Right atrium auricular region (tissue), 2 donors: Measurements from ENCODE around the gene WDR88. TPM values are rescaled to one million over a fixed set of nuclear protein-coding genes. Genes with fewer than 3 reads are reported as not detected.

Experiments used
- DNase-seq: peaks from one replicate; pipeline ENCODE4 v3.0.0-alpha.2; 2019; ENCODE audit warnings: low spot score
- H3K27ac ChIP-seq, 2 donors: fragments of 200-600 bp; sonication (generic); 1 replicate in 1 of 2; 2 replicates in 1 of 2; pipeline ENCODE4 v1.5.1; 2016 to 2019
- H3K27me3 ChIP-seq, 2 donors: fragments of 200-600 bp; sonication (generic); one replicate each; pipeline versions ENCODE4 v1.5.1 to v1.6.0; 2017 to 2019
- H3K36me3 ChIP-seq: fragments of 200-600 bp; sonication (generic); one replicate; pipeline ENCODE4 v1.5.1; 2016
- H3K4me1 ChIP-seq, 2 donors: fragments of 200-600 bp; sonication (generic); one replicate each; pipeline versions ENCODE4 v1.5.1 to v1.6.0; 2017 to 2019
- H3K4me3 ChIP-seq, 2 donors: fragments of 200-600 bp; sonication (generic); 1 replicate in 1 of 2; 2 replicates in 1 of 2; pipeline ENCODE4 v1.5.1; 2017 to 2019; ENCODE audit warnings: mild to moderate bottlenecking in 1 of 2, moderate library complexity in 1 of 2
- H3K9me3 ChIP-seq, 2 donors: fragments of 200-600 bp; sonication (generic); one replicate each; pipeline ENCODE4 v1.5.1; 2019
- CTCF ChIP-seq, 2 donors: fragments of 200-600 bp; sonication (generic); IDR thresholded peaks; one replicate each; pipeline ENCODE4 v1.5.1; 2019; ENCODE audit warnings: antibody characterized with exemption in 2 of 2
- total RNA-seq, 2 donors: library from RNA; depleted of rRNA; stranded (reverse); fragments of >200 nt; gene quantifications; one replicate each; pipeline ENCODE4 v1.1.0, GENCODE V29; 2016

Gene WDR88
- total RNA-seq, 2 donors from 2014 or later = not detected

GRCh38 chr19:33197591-33198000, 65.7 kb downstream of the WDR88 start:
- H3K27ac ChIP-seq = no peak overlapping the region
- no peak for TF ChIP-seq CTCF (IDR thresholded peaks at IDR 0.05)
- no peaks in the 10 kb centered on the region for H3K36me3 ChIP-seq
- peaks cover 0 to 12% of the 10 kb centered on the region in 2 donors for H3K4me1 ChIP-seq
- no peaks in the 10 kb centered on the region for H3K9me3 ChIP-seq
- DNase-seq = no peak
- no peaks in the 10 kb centered on the region for H3K27me3 ChIP-seq
- no peak overlapping the region for H3K4me3 ChIP-seq

GRCh38 chr19:33198169-33198568, 66.3 kb downstream of the WDR88 start:
- no peaks in the 10 kb centered on the region for H3K36me3 ChIP-seq
- DNase-seq = no peak

GRCh38 chr19:33199441-33200265, 67.7 kb downstream of the WDR88 start:
- peaks cover 4% of the 10 kb centered on the region for H3K36me3 ChIP-seq
- H3K27ac ChIP-seq = no peak overlapping the region
- no peaks in the 10 kb centered on the region for H3K27me3 ChIP-seq
- H3K4me3 ChIP-seq = no peak overlapping the region
- no peak for DNase-seq
- H3K9me3 ChIP-seq = no peaks in the 10 kb centered on the region
- H3K4me1 ChIP-seq = peaks cover 0 to 12% of the 10 kb centered on the region in 2 donors
- TF ChIP-seq CTCF (IDR thresholded peaks at IDR 0.05) = no peak

More at GRCh38 chr19:33198169-33198568, 66.3 kb downstream of the WDR88 start:
- Histone ChIP-seq H3K9me3 (no peaks in the 10 kb centered on the region), H3K4me3 (no peak overlapping the region), H3K27ac (no peak overlapping the region), H3K27me3 (no peaks in the 10 kb centered on the region), H3K4me1 (peaks cover 0 to 12% of the 10 kb centered on the region in 2 donors)
- TF ChIP-seq CTCF (IDR thresholded peaks at IDR 0.05) = no peak

GRCh38 chr19:33201473-33201872, 69.6 kb downstream of the WDR88 start:
- peaks cover 7% of the 10 kb centered on the region for H3K36me3 ChIP-seq
- no peak for TF ChIP-seq CTCF (IDR thresholded peaks at IDR 0.05)
- no peaks in the 10 kb centered on the region for H3K4me1 ChIP-seq
- DNase-seq = no peak
- H3K4me3 ChIP-seq = no peak overlapping the region
- H3K27ac ChIP-seq = no peak overlapping the region
- H3K27me3 ChIP-seq = no peaks in the 10 kb centered on the region
- no peaks in the 10 kb centered on the region for H3K9me3 ChIP-seq

DNA sequence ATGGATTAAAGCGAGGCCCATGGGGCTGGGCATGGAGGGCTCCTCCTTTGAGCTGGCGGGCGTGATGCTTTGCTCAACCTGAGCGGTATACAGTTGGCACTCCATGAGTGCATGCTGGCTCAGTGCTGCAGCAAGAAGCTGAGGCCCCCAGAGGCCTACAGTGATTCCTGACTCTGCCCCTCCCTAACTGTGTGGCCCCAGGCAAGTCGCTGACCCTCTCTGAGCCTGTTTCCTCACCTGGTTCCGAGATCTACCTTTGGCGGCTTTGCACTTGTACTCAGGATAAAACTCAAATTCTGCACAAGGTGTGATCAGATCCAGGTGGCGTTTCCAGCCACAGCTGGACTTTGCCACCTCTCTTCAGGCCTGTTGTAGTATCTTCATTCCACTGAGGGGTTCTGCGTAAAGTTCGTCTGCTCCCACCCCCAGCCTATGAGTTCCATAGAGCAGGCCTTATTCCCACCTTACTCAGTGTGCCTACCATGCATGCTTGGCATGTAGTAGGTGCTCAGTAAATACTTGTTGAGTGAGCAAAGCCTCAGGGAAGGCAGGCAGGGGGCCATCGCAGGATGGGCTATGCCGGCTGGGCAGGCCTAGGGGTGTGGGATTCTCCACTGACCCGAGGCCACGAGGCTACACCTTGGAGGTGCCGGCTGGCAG, 70.1 kb downstream of the WDR88 start:
- no peaks in the 10 kb centered on the region for H3K9me3 ChIP-seq
- no peaks in the 10 kb centered on the region for H3K4me1 ChIP-seq
- no peak overlapping the region for H3K27ac ChIP-seq
- DNase-seq = no peak
- TF ChIP-seq CTCF (IDR thresholded peaks at IDR 0.05) = no peak
- no peaks in the 10 kb centered on the region for H3K27me3 ChIP-seq
- H3K36me3 ChIP-seq = peaks cover 7% of the 10 kb centered on the region
- H3K4me3 ChIP-seq = no peak overlapping the region
